NOMO-1 (cell line): ENCODE data around the gene USF1.
A peak's percentile ranks its signal among the peaks of the same experiment; 100 is the strongest.

Source experiments
- DNase-seq, 2 experiments: peaks; one replicate each; lab custom pipeline; 2025; ENCODE audit not compliant: unreplicated experiment in 2 of 2; lab: John Stamatoyannopoulos, UW

Gene USF1

DNA sequence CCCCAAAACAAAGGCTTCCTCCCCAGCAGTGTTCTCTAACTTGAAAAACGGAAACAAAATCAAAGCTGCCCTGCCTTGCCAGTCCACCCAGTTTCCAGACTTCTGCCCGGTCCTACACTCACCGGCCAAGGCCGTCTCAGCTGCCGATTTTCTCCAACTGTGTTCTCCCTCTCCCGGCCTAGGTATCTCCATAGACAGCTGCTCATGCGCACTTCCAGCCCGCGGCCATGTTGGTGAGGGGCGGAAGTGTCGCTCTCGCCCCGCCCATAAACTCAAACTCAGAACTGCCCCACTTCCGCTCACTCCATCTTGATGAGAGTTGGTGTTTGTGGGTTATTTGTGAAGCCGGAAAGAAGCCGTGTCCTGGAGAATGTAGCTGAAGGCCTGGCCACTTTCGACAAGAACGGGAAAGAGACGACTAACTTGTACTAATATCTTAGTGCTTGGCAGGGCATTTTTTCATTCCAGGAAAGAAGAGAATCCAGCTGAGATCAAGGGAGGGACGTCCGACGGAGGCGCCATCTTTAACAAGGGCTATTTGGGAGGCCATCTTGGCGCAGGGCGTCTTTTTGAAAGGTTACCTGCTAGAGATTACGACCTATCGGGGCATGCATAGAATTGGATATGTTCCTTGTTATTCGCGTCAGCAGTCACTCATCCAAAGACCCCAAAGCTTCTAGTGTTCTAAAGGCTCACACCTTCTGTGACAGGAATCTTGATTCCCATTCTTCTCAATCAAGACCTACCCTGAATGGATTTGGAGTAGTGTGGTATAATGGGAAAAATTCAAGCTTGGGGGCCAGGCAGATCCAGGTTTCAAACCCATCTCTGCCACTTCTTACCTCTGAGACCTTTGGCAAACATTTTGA lies at the start of gene USF1:
USF1 (minus strand) TSS at position 242 of the 869 bp plus-strand sequence. CDS start 2,702 bp downstream, outside the sequence.
- DNase-seq, result peak; percentile 90 to 92

- DNase-seq, result no peak
These were observed 49.5 kb upstream of the USF1 start for GRCh38 chr1:161095230-161095629.

DNA sequence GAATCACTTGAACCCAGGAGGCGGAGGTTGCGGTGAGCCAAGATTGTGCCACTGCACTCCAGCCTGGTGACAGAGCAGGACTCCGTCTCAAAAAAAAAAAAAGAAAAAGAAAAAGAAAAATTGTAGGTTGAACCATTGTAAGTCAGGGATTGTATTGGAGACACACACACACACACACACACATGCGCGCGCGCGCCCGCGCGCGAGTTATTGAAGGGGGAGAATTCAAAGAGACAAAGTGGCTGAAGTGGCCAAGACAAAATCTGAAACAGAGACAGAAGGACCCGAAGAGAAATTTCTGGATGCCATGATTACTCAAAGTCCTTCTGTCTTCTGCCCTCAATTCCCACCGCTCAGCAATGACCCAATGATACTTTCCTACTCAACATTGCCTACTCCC lies 48.7 kb upstream of the USF1 start:
- no peak for DNase-seq

- no peak for DNase-seq
These were observed 46.8 kb upstream of the USF1 start for GRCh38 chr1:161092621-161093028.

DNA sequence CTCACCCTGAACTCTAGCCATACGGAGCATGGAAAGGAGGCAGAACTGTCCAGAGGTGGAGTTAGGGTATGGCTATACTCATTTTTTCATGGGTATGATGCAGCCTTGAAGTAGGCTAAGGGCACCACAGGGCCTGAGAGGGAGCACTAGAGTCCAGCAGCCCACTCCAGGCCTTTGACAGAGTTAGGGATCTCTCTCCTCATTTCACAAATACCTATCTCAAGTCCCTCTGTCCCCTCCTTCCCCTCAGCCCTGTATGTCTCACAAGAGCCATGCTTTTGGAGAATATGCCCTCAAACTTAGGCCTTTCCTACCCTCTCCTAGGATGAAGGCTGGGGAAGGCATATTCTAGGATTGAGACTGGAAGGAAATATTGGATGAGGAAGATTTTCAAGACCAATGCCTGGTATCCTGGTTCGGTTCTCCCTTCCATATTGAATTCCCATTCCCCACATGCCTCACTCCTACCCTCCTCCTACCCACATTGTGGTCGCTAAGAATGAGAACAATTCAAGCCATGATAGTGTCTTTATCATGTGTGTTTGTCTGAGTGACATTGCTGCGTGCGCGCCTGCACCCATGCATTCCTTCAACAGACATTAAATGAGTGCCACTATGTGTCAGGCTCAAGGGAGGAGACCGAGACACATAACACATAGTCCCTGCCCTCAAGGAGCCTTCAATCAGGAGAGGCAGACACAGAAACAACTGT lies 46.2 kb upstream of the USF1 start:
- no peak for DNase-seq

- no peak for DNase-seq
These were observed 45.3 kb upstream of the USF1 start for GRCh38 chr1:161091093-161091492.

DNA sequence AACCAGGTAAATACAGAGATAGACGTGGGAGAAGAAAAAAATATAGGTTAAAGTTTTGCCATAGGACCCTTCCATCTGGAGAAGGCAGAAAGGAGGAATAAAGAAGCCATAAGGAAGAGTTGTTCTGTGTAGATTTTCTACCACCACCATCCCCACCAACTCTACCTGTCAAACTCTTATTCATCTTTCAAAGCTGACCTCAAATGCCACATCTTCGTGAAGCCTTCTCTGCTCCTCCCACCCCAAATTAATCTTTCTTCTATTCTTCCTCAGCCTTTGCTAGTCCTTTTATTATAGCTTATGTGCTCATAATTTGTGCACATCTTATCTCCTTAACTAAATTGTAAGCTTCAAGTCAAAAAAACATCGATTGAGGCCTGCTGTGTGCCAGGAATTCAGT lies 44.8 kb upstream of the USF1 start:
- no peak for DNase-seq

DNA sequence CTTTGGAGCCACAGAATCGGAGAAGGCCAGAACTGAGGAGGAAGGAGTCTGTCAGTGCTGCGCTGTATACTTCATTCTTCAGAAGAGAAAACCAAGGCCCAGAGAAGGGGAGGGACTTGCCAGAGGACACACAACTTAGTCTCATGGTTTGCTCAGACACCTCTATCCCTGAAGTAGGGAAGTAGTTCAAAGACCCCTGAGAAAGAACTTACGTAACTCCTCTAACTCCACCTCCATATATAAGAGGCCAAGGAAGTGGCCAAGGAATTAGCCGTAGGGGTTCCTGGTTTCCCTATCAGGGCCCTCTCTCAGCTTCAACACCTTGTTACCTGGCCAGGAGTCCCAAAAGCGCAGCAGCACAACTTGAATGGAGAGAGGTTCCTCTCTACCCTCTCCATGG lies 44.2 kb upstream of the USF1 start:
- no peak for DNase-seq

DNA sequence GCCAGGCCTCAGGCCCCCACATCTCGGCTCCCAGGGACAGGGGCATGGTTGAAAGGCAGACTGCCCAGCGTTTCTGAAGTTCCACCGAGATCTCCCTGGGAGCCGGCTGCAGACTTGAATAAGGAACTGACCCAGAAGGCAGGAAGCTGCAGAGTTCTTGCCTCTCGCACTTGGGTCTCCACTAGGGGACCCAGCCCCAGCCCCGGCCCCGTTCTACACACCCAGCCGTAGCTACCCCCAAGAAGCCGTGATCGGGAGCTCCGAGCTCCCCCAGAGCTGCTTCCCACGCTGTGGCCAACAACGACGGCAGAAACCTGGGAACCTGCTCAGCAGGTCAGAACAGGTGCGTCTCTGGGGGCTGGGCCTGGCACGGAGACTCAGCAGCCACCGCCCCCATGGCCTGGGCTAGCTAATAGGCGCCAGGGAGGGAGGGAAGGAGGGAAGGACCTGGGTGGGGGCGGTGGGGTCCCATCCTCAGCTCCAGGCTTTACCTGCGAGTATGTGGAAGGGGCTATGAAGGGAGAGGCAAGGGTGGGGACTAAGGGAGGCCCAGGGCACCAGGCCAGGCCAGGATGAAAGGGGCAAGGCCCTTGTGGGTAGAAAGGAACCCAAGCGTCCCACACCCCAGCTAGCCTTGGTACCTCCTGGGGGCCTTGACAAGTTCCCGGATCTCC lies 43.6 kb upstream of the USF1 start, which contains the start of gene NECTIN4:
NECTIN4 (minus strand) TSS at position 308 of the 674 bp plus-strand sequence; CDS start at position 46, 262 bp downstream.
- DNase-seq, result no peak

- no peak for DNase-seq
These were observed 42.9 kb upstream of the USF1 start for GRCh38 chr1:161088587-161089110.

GRCh38 chr1:161086457-161086856 lies 40.7 kb upstream of the USF1 start:
- DNase-seq, result no peak

DNA sequence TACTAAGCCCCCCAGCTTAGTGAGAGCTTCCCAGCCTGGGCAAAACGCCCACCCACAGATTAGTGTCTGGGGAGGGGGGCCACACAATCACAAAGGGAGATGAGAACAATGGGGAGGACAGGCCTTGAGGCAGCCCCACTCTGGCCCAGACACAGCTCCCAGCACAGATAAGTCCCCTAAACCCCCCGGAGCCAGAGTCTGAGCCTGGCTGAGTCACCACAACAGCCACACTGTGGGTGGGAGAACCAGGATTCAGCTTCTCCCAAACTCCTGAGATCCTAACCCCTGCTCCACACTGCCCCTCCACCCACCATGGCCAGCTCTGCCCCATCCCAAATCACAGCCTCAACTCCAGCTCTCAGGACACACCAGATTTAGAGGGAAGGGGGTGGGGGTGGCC lies 39.4 kb upstream of the USF1 start:
- no peak for DNase-seq

GRCh38 chr1:161084597-161084988 lies 38.8 kb upstream of the USF1 start:
- DNase-seq, result no peak

DNA sequence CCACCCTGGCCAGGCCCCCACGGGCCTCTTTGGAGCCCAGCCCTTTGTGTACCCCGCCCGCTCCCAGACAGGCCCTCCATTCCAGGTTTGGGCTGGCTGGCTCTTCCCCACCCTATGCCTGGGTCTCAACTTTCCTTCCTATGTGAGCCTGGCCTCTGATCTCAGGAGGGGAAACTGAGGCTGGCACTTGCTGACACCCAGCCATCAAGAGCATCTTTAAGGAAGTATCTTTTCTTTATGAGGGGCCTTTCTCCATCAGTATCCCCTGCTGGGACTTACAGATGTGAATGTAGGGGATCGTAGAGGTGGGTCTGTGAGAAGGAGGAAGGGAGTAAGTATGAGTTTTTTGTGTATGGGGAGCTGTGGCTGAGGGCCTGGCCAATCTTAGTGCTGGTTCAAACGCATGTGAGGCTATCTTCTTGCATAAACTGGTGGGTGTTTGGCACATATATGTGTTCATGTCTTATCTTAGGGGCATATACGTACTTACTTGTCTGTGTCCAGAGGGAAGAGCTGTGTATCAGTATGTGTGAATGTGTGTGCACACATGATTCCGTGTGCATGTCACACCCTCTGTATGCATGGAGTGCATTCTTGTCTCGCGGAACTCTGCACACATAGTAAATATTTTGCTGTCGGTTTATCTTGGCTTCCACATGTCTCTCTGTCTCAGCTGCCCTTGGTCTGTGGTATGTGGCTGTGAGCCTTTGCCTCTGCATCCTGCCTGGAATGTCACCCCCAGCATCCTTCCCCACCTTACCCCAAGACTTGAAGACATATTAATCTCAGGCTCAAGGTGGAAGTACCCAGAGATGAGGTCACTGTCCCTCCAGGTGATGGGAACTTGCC lies 38.2 kb upstream of the USF1 start:
- DNase-seq, result peak in 1 of 2 experiments; percentile 21

DNA sequence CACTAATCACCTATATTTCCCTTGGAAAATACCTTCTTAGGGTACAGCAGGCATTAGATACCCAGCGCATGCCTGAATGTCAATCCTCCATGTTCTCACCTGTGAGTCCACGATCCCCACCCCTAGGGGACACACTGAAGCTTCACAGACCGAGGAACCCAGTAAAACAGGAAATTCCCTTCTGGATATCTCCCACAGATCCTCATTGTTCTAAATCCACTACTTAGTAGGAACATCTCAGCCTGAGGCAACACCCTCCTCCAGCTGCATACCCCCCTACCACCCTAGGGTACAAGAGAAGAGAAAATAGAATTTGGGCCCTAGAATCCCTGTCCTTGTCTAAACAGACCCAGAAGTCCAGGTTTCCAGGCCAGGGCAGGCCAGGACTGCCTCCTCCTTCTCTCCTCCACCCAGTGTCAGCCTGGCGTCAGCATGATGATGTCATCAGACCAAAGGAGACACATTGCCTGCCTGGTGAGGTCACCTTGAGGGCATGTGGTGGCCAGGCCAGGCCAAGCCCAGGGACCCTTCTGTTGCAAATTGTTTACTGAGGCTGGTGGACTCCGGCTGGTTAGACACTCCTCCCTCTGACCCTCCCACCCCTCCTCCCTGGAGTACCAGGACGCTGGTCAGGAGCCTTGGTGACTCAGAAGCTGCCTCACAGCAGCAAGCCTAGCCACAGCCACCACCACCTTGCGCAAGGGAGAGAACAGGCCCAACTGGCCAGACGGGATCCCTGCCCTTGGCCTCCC lies 37.4 kb upstream of the USF1 start:
- peak; percentile 76 to 85 for DNase-seq

- no peak for DNase-seq
These were observed 36.7 kb upstream of the USF1 start for GRCh38 chr1:161082483-161082882.

- no peak for DNase-seq
These were observed 35.7 kb upstream of the USF1 start for GRCh38 chr1:161081519-161081918.

DNA sequence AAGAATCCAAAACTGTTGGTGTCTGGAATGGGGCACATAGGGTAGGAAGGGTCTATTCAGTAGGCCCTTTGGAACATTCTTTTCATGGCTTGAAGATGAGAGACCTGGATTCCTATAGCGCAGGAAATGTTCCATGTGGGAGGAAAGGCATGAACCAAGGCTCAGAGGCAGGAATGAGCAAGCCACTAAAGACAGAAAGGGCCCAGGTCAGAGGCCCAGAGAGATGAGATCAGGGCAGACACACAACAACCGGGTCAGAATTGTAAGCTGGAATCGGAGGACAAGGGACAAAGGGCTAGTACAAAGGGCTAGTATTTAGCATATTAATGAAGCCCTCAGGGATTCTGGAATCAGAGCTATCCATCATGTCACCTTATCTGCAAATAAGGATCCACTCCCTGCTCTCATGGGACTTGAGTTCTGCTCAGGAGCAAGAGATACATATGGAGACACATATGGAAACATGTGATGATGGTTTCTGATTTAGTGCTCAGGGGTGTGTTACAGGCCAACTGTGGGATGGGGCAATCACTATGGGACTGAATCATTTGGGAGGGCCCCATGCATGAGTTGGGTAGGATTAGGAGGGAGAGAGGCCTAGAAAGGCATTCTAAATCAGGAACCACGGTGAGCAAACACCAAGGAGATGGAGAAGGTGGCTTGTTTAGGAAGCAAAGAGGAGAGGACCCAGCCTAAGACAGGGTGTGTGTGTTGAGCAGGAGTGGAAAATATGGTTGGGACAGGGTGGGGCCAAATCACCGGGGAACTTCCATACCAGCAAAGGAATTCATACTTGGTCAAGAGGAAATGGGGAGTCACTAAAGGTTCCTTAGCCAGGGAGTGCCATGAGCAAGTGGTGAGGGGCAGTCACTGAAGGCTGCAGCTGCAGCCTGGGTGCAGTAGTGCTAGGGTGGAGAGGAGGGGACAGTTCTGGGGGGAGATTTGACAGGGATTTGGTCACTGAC lies 34.9 kb upstream of the USF1 start:
- DNase-seq, result no peak
